Activated CD4-positive, alpha-beta memory T cell treated with anti-CD3 and anti-CD28 coated beads, Interleukin-2, amount 10 ng/mL, durations not matched to agents 7 days and 5 days (primary cell): Measurements from ENCODE around the gene PLEKHG4B. TPM values are rescaled to one million over a fixed set of nuclear protein-coding genes. Genes with fewer than 3 reads are reported as not detected.

ENCODE experiments used
- CTCF ChIA-PET: fragments of 350-600 bp; sonication (Branson Sonifier 250); formaldehyde crosslinking; loops from one replicate; lab custom pipeline; 2021; ENCODE audit warnings: antibody characterized with exemption, inconsistent platforms; lab: Charles Lee
- POLR2A ChIA-PET: fragments of 350-600 bp; sonication (Branson Sonifier 250); formaldehyde crosslinking; loops from one replicate; lab custom pipeline; 2021; ENCODE audit warnings: antibody characterized with exemption; lab: Charles Lee
- DNase-seq: peaks from one replicate; pipeline ENCODE4 v3.0.0-alpha.2; 2020
- H3K27ac Mint-ChIP-seq: one replicate; pipeline ENCODE4 v1.8.0; 2021; ENCODE audit warnings: mild to moderate bottlenecking, mixed read lengths
- H3K27me3 Mint-ChIP-seq: one replicate; pipeline ENCODE4 v1.8.0; 2021; ENCODE audit warnings: mixed read lengths
- H3K36me3 Mint-ChIP-seq: one replicate; pipeline ENCODE4 v1.8.0; 2021; ENCODE audit warnings: low read depth, mixed read lengths
- H3K4me1 Mint-ChIP-seq: one replicate; pipeline ENCODE4 v1.8.0; 2021; ENCODE audit warnings: mixed read lengths
- H3K4me3 Mint-ChIP-seq: one replicate; pipeline ENCODE4 v1.8.0; 2021; ENCODE audit warnings: mild to moderate bottlenecking, mixed read lengths
- H3K9me3 Mint-ChIP-seq: one replicate; pipeline ENCODE4 v1.8.0; 2021; ENCODE audit warnings: mixed read lengths
- total RNA-seq, 2 experiments: library from RNA; stranded (reverse); gene quantifications; one replicate each; pipeline ENCODE4 v1.2.3, GENCODE V29; 2021

Gene PLEKHG4B
- total RNA-seq, 2 experiments from 2014 or later = not detected

DNA sequence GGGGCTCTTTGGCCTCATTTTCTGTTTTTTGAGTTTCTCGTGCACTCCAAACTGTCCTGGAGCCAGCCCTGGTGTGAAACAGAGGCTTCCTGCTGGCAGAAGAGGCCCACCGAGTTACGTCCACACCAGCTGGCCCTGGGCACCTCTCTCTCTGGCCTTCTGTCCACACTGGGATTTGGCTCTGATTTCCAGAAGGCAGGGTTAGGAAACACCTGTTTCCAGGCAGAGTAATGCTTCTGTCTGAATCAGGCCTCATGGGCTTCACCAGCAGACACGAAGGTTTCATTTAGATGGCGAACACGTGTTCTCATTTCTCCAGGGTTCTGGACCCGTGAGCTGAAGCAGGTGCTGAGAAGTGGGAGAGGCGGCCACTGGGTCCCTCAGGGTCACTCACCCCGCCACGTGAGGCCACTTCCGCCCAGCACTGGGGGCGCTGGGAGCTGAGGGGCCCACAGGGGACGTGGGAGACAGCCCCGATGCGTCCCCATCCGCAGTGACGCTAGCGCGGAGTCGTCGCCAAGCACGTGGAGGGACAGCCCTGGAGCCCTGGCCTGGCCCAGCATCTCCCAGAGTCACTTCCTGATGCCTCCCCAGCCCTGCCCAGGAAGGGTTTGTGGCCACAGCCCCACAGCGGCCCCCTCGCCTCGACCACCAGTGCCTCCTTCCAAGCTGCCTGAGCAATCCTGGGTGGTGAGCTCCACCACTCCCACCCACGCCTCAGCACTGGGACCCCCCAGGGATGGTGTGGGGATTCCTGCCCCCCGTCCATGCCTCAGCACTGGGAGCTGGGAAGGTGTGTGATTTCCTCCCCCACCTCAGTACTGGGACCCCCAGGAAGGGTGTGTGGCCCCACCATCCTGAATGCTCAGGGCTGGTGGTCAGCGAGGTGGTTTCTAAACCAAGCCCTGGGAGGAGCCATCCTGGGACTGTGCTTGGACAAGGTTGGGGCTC lies 94.4 kb downstream of the PLEKHG4B start:
- ChIA-PET CTCF (no interaction called here), POLR2A (no interaction called here)
- H3K9me3 Mint-ChIP-seq = no peaks in the 10 kb centered on the region
- H3K4me1 Mint-ChIP-seq = peaks cover 9% of the 10 kb centered on the region
- H3K36me3 Mint-ChIP-seq = no peaks in the 10 kb centered on the region
- H3K27me3 Mint-ChIP-seq = no peaks in the 10 kb centered on the region
- H3K4me3 Mint-ChIP-seq = no peak overlapping the region
- no peak overlapping the region for H3K27ac Mint-ChIP-seq
- no peak for DNase-seq

DNA sequence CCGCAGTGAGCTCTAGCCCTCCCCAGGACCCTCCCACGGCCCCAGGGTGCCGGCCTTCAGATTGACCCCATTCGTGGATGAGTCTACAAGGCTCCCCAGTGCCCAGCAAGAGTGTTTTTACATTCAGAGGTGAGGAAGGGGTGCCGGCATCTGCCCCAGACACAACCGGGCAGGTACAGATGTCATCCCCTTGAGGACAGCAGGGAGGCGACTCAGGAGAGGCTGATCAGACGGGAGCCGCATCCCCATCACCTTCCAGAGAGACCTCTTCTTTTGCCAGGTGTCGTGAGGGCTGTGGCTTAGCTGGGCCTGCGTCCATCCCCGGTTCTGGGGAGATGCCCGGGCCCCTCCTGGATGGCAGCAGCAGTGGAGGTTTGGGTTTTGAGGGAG lies 95.1 kb downstream of the PLEKHG4B start:
- Mint-ChIP-seq H3K9me3 (no peaks in the 10 kb centered on the region), H3K27me3 (no peaks in the 10 kb centered on the region), H3K4me3 (no peak overlapping the region), H3K4me1 (peaks cover 9% of the 10 kb centered on the region), H3K27ac (no peak overlapping the region), H3K36me3 (no peaks in the 10 kb centered on the region)
- no peak for DNase-seq
- POLR2A ChIA-PET = no interaction called here
- CTCF ChIA-PET = no interaction called here

DNA sequence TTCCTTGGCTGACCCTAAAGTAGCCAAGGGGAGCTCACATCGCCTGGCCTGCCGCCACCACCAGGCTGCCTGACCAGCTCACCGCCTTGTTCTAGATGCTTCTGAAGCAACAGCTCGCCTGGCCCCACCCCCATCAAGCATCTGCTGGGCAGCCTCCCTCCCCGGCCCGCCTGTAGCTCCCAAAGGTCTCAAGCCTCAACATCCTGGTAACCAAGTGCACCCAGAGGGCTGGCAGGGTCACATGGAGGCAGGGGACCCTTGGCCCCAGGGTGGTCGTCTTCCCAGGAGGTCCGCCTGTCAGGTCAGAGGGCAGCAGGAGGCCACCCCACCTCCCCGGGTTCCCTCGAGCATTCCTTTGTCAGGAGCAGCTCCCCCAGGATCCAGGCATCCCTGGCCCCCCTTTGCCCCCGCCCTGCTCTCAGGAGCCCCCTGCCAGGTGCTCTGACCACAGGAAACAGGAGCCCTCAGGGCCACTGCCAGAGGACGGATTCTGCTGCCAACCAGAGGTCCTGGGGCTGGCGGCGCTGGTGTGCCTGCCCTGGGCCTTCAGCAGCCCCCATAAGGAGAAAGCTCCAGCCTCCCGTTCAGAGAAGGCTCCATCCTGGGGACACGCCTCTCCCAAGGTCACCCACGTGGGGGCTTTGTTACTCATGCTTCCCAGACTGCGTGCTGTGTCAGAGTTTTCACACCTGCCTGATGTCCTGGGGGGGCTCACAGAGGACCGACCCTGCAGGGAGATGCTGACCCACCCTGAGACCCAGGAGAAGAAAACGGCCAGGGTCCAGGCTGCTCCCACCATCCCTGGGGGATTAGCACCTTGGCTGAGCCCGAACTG lies 95.9 kb downstream of the PLEKHG4B start:
- H3K4me3 Mint-ChIP-seq = no peak overlapping the region
- no peak overlapping the region for H3K27ac Mint-ChIP-seq
- ChIA-PET POLR2A (interaction anchor here (1.1 to 1.5 kb wide), 2 partner anchors 31 to 134 kb away, joined by 3 to 11 read pairs; partner anchors contain the start of genes AHRR, CCDC127 and SDHA), CTCF (interaction anchor here (0.5 to 1.7 kb wide), 19 partner anchors 9 to 1384 kb away, joined by 3 to 22 read pairs (median 4); partner anchors contain the start of genes CCDC127, PDCD6 and SDHA)
- no peaks in the 10 kb centered on the region for H3K27me3 Mint-ChIP-seq
- no peaks in the 10 kb centered on the region for H3K9me3 Mint-ChIP-seq
- DNase-seq = no peak
- no peaks in the 10 kb centered on the region for H3K36me3 Mint-ChIP-seq
- H3K4me1 Mint-ChIP-seq = peaks cover 9% of the 10 kb centered on the region

- ChIA-PET POLR2A (interaction anchor here (1.1 to 1.5 kb wide), 2 partner anchors 30 to 133 kb away, joined by 3 to 11 read pairs; partner anchors contain the start of genes AHRR, CCDC127 and SDHA), CTCF (interaction anchor here (0.5 to 1.7 kb wide), 20 partner anchors 10 to 1383 kb away, joined by 3 to 22 read pairs (median 4); partner anchors contain the start of genes CCDC127, PDCD6 and SDHA)
- peak; percentile 90 for DNase-seq
- H3K4me1 Mint-ChIP-seq = peaks cover 9% of the 10 kb centered on the region
- no peaks in the 10 kb centered on the region for H3K27me3 Mint-ChIP-seq
- H3K36me3 Mint-ChIP-seq = no peaks in the 10 kb centered on the region
- H3K9me3 Mint-ChIP-seq = no peaks in the 10 kb centered on the region
- H3K4me3 Mint-ChIP-seq = no peak overlapping the region
- no peak overlapping the region for H3K27ac Mint-ChIP-seq
Measured at GRCh38 chr5:188488-189481, 96.8 kb downstream of the PLEKHG4B start.

DNA sequence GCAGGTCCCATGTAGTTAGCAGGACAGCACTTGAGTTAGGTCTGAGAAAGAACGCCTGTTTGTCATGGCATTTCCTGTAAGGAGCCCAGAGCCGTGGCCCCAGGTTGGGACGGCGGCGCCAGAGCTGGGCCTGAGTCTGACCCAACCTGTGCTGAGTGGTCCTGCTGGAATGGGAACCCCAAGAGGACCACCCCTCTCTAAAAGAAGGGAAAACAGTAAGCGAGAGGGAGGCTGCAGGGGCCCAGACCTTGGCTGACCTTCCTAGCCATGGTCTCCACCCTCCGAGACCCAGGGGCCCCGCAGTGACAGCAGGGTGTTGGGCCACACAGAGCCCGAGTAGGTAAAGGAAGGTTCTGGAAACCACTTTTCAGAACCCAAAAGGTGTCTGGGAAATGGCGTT lies 97.5 kb downstream of the PLEKHG4B start:
- Mint-ChIP-seq H3K36me3 (no peaks in the 10 kb centered on the region), H3K27ac (no peak overlapping the region), H3K9me3 (no peaks in the 10 kb centered on the region), H3K4me1 (peaks cover 9% of the 10 kb centered on the region), H3K27me3 (no peaks in the 10 kb centered on the region), H3K4me3 (no peak overlapping the region)
- no peak for DNase-seq
- CTCF ChIA-PET = interaction anchor here (1.5 kb wide), 1 partner anchor 242 kb away, joined by 6 read pairs; no protein-coding TSS in a partner anchor
- POLR2A ChIA-PET = interaction anchor here (1.5 kb wide), 1 partner anchor 29 kb away, joined by 11 read pairs; the partner anchor contains the start of genes CCDC127 and SDHA

DNA sequence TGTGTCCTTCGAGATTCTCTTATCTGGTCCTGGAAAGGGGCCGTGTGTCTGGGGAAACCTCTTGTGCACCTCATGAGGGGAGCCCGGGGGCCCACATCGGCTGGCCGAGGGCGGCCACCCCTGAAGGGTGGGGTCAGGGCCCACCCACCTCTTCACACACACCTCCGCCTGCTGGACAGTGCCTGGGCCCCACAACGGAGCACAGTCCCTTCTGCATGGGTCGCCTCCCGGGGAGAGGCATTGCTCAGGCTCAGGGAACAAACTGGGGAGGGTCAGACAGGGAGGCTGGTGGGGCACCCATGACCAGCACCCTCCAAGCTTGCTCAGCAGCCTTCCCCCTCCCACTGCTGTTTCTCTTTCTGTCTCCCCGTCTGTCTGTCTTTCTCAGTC lies 98.0 kb downstream of the PLEKHG4B start:
- POLR2A ChIA-PET = interaction anchor here (1.6 kb wide), 1 partner anchor 81 kb away, joined by 4 read pairs; the partner anchor contains the start of gene PDCD6
- H3K27me3 Mint-ChIP-seq = no peaks in the 10 kb centered on the region
- no peaks in the 10 kb centered on the region for H3K36me3 Mint-ChIP-seq
- H3K4me1 Mint-ChIP-seq = peaks cover 9% of the 10 kb centered on the region
- H3K4me3 Mint-ChIP-seq = no peak overlapping the region
- CTCF ChIA-PET = no interaction called here
- DNase-seq = no peak
- H3K9me3 Mint-ChIP-seq = no peaks in the 10 kb centered on the region
- H3K27ac Mint-ChIP-seq = no peak overlapping the region

DNA sequence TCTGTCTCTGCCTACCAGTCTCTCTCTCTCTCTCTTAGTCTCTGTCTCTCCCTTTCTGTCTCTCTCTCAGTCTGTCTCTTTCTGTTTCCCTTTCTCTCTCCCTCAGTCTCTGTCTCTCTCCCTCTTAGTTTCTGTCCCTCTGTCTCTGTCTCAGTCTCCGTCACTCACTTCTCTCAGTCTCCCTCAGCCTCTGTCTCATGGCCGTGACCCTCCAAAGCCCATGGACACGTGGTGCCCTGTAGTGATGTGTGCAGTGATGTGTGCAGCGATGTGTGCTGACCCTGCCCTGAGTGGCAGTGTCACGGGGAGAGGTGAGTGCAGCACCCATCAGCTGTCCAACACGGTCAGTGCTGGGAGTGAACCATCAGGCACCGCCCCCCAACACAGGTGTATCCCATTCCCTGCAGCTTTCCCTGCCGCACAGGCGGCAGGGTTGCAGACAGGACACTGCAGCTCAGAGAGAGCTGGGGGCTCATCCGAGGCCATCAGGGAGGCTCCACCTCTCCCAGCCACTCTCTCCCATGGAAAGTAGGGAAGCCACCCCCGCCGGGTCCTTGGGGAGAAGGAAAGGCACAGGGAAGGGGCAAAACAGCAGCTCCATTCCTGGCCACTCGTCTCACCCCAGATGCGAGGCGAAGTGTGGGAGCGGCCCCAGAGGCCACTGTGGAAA lies 98.5 kb downstream of the PLEKHG4B start:
- Mint-ChIP-seq H3K9me3 (no peaks in the 10 kb centered on the region), H3K27me3 (no peaks in the 10 kb centered on the region), H3K4me3 (no peak overlapping the region), H3K36me3 (no peaks in the 10 kb centered on the region), H3K27ac (no peak overlapping the region), H3K4me1 (peaks cover 9% of the 10 kb centered on the region)
- no peak for DNase-seq
- CTCF ChIA-PET = interaction anchor here (1.2 kb wide), 1 partner anchor 29 kb away, joined by 4 read pairs; no protein-coding TSS in a partner anchor
- POLR2A ChIA-PET = interaction anchor here (1.6 to 1.7 kb wide), 2 partner anchors 28 to 81 kb away, joined by 4 to 7 read pairs; partner anchors contain the start of genes CCDC127, PDCD6 and SDHA

DNA sequence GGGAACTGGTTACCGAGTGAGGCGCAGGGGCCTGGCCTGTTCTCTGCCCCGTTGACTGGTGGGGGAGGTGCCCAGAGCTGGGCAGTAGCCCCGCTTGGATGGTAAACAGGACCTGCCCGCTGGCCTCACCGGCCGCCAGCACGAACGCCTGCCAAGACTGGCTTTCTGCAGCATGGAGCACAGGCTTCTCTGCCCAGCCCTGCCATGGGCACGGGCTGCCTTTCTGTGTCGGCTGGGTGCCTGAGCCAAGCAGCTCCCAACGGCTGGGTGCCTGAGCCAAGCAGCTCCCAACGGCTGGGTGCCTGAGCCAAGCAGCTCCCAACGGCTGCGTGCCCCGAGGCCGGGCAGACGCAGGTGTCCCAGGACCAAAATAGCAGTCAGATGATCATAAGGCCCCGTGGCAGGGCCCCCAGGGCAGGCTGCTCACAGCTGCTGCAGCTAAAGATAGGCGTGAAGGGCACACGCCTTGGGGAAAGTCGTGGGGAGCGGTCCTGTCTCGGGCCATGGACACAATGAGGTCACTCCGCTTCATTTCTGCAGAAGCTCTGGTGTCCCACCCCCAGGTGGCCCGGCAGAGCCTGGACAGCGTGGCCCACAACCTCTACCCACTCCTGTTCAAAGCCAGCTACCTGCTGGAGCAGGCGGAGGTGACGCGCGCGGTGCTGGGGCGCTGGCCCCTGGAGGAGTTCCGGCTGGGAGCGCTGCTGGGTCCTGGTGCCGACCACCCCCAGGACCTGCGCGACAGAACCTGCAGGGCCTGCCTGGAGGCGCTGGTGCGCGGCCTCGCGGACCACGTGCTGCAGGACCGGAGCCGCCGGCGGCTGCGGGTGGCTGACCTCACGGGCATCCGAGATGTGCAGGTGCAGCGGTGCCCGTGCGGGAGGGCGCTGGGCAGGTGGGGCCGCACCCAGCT lies 99.3 kb downstream of the PLEKHG4B start, which contains the start of gene LRRC14B:
Gene LRRC14B (plus strand): TSS at position 460 of the 913 bp plus-strand sequence. CDS start 44 bp downstream, at position 504.
- DNase-seq = no peak
- Mint-ChIP-seq H3K9me3 (no peaks in the 10 kb centered on the region), H3K4me1 (peaks cover 9% of the 10 kb centered on the region), H3K27me3 (no peaks in the 10 kb centered on the region), H3K36me3 (no peaks in the 10 kb centered on the region), H3K27ac (no peak within 1 kb of the TSS), H3K4me3 (no peak within 1 kb of the TSS)
- POLR2A ChIA-PET = interaction anchor here (1.6 to 1.7 kb wide), 2 partner anchors 27 to 80 kb away, joined by 4 to 7 read pairs; partner anchors contain the start of genes CCDC127, PDCD6 and SDHA
- CTCF ChIA-PET = interaction anchor here (1.2 kb wide), 1 partner anchor 28 kb away, joined by 4 read pairs; no protein-coding TSS in a partner anchor

DNA sequence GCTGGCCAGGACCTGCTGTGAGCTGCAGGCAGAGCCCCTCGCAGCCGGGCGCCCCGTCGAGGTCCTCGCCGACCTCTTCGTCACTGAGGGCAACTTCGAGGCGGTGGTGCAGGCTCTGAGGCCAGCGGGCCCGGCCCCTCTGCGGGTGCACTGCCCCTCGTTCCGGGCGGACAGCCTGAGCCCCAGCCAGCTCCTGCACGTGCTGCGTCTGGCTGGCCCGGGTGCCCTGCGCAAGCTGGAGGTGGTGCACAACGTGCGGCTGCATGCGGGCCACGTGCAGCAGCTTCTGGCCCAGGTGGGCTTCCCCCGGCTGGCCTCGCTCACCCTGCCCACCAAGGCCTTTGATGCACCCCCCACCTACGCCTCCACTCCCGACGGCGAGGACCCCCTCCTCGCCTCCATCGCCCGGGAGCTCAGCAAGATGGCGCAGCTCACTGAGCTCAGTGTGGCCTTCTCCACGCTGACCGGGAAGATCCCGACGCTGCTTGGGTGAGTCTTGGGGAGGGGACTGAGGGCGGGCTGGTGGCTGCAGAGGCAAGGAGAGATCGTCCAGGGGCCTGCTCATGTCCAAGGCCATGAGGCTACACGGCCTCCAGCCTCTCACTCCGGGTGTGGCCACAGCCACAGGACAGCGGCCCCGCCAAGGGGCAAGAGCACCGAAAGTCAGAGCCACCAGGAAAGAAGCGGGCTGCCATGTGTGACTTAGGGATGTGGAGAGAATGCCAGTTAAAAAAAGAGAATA lies 100.2 kb downstream of the PLEKHG4B start:
- POLR2A ChIA-PET = interaction anchor here (1.7 kb wide), 1 partner anchor 27 kb away, joined by 7 read pairs; the partner anchor contains the start of genes CCDC127 and SDHA
- H3K9me3 Mint-ChIP-seq = no peaks in the 10 kb centered on the region
- CTCF ChIA-PET = interaction anchor here (1.2 kb wide), 1 partner anchor 27 kb away, joined by 4 read pairs; no protein-coding TSS in a partner anchor
- no peaks in the 10 kb centered on the region for H3K36me3 Mint-ChIP-seq
- H3K27ac Mint-ChIP-seq = no peak overlapping the region
- peaks cover 9% of the 10 kb centered on the region for H3K4me1 Mint-ChIP-seq
- H3K27me3 Mint-ChIP-seq = no peaks in the 10 kb centered on the region
- H3K4me3 Mint-ChIP-seq = no peak overlapping the region
- no peak for DNase-seq

GRCh38 chr5:192691-192969 lies 100.7 kb downstream of the PLEKHG4B start:
- DNase-seq = no peak
- Mint-ChIP-seq H3K36me3 (no peaks in the 10 kb centered on the region), H3K27me3 (no peaks in the 10 kb centered on the region), H3K27ac (no peak overlapping the region), H3K9me3 (no peaks in the 10 kb centered on the region), H3K4me1 (peaks cover 9% of the 10 kb centered on the region), H3K4me3 (no peak overlapping the region)
- ChIA-PET CTCF (no interaction called here), POLR2A (no interaction called here)
